Nephron progenitor cell (in vitro differentiated cells): ENCODE data around the gene ELMOD2.

Experiments used
- DNase-seq: peaks from one replicate; pipeline ENCODE4 v3.0.0; 2021
- H3K27ac Mint-ChIP-seq: 2 replicates; pipeline ENCODE4 v1.8.0; 2021; ENCODE audit warnings: mild to moderate bottlenecking, moderate library complexity, mixed read lengths
- H3K27me3 Mint-ChIP-seq: 2 replicates; pipeline ENCODE4 v1.8.0; 2021; ENCODE audit warnings: mild to moderate bottlenecking, low read depth, mixed read lengths; ENCODE audit not compliant: poor library complexity
- H3K36me3 Mint-ChIP-seq: 2 replicates; pipeline ENCODE4 v1.8.0; 2021; ENCODE audit warnings: low read depth, mixed read lengths
- H3K4me1 Mint-ChIP-seq: 2 replicates; pipeline ENCODE4 v1.8.0; 2021; ENCODE audit warnings: mixed read lengths
- H3K4me3 Mint-ChIP-seq: 2 replicates; pipeline ENCODE4 v1.8.0; 2021; ENCODE audit warnings: mild to moderate bottlenecking, moderate library complexity, mixed read lengths
- H3K9me3 Mint-ChIP-seq: 2 replicates; pipeline ENCODE4 v1.8.0; 2021; ENCODE audit warnings: mild to moderate bottlenecking, moderate library complexity, mixed read lengths
- TF ChIP-seq, protein P1 (sequence below): fragments of 200-600 bp; sonication (generic); IDR thresholded peaks from 2 replicates; pipeline ENCODE4 v1.5.0; 2021; ENCODE audit warnings: antibody characterized with exemption

The ELMOD2 gene

DNA sequence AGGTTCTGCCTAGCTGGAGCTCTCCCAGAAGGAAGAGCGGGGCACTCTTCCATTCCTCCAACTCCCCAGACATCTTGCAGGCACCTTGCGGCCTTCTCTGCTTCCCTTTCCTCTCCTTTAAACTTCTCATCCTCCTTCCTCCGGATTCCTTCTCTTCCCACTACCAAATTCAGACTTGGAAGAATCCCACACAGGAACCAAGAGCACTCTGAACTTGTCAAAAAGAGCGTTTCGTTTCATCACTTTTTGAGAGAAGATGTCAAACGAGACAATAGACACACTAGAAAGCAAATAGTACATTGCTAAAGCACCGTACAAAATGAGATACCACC, 45.3 kb downstream of the ELMOD2 start:
- Mint-ChIP-seq H3K36me3 (no peaks in the 10 kb centered on the region), H3K4me1 (peaks cover 15% of the 10 kb centered on the region), H3K27me3 (no peaks in the 10 kb centered on the region), H3K4me3 (peak overlapping the region; percentile 83), H3K9me3 (peaks cover 23% of the 10 kb centered on the region), H3K27ac (no peak overlapping the region)
- TF ChIP-seq, protein P1, sequence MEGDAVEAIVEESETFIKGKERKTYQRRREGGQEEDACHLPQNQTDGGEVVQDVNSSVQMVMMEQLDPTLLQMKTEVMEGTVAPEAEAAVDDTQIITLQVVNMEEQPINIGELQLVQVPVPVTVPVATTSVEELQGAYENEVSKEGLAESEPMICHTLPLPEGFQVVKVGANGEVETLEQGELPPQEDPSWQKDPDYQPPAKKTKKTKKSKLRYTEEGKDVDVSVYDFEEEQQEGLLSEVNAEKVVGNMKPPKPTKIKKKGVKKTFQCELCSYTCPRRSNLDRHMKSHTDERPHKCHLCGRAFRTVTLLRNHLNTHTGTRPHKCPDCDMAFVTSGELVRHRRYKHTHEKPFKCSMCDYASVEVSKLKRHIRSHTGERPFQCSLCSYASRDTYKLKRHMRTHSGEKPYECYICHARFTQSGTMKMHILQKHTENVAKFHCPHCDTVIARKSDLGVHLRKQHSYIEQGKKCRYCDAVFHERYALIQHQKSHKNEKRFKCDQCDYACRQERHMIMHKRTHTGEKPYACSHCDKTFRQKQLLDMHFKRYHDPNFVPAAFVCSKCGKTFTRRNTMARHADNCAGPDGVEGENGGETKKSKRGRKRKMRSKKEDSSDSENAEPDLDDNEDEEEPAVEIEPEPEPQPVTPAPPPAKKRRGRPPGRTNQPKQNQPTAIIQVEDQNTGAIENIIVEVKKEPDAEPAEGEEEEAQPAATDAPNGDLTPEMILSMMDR, result no peak
- no peak for DNase-seq

DNA sequence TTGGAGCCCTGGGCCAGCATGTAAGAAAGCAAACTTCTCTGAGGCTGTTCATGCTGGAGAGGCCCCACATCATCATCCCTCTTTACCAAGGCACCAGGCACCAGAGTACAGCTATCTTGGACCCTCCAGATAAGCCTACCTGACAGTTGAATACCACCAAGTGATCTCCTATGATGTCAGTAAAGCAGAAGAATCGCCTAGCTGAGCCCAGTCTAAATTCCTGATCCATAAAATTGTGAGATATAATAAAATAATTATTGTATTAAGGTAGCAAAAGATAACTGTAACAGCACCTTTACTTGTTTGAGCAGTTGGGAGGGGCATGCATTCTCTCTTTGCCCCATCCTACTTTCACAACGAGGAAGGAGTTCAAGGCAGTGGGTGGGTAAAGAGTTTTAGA, 47.7 kb downstream of the ELMOD2 start:
- H3K9me3 Mint-ChIP-seq, result peaks cover 23% of the 10 kb centered on the region
- H3K36me3 Mint-ChIP-seq, result no peaks in the 10 kb centered on the region
- DNase-seq, result no peak
- H3K27ac Mint-ChIP-seq, result no peak overlapping the region
- H3K4me1 Mint-ChIP-seq, result peaks cover 15% of the 10 kb centered on the region
- TF ChIP-seq, protein P1, result no peak
- no peak overlapping the region for H3K4me3 Mint-ChIP-seq
- peaks cover 14% of the 10 kb centered on the region for H3K27me3 Mint-ChIP-seq

- H3K27me3 Mint-ChIP-seq, result peaks cover 49% of the 10 kb centered on the region
These were observed 51.5 kb downstream of the ELMOD2 start for GRCh38 chr4:140575489-140575888.

GRCh38 chr4:140579278-140579677, 55.3 kb downstream of the ELMOD2 start:
- Mint-ChIP-seq H3K4me1 (no peaks in the 10 kb centered on the region), H3K36me3 (no peaks in the 10 kb centered on the region), H3K27me3 (peaks cover 56% of the 10 kb centered on the region), H3K27ac (no peak overlapping the region), H3K9me3 (no peaks in the 10 kb centered on the region), H3K4me3 (no peak overlapping the region)
- no peak for DNase-seq
- TF ChIP-seq, protein P1, result no peak

More at GRCh38 chr4:140575489-140575888, 51.5 kb downstream of the ELMOD2 start:
- H3K4me3 Mint-ChIP-seq, result no peak overlapping the region
- no peak overlapping the region for H3K27ac Mint-ChIP-seq
- TF ChIP-seq, protein P1, result no peak
- H3K9me3 Mint-ChIP-seq, result peaks cover 18% of the 10 kb centered on the region
- no peaks in the 10 kb centered on the region for H3K4me1 Mint-ChIP-seq
- H3K36me3 Mint-ChIP-seq, result no peaks in the 10 kb centered on the region
- DNase-seq, result no peak

DNA sequence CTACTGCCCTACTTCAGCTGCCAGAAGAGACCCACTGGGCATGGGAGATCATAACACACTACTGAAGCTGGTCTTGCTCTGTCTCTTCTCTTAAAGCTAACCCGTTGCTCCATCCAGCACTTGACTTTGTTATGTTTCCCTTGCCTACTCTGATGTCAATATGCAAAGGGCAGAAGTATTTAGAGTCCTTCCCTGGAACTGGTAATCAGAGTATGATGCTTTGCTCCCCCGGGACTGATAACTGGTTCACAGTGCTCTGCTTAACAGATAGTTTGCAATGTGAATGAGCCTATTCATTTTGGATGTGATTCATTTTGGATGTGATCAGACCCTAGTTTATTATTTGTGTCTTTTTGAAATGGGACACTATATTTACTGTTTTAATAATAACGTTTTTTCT, 57.1 kb downstream of the ELMOD2 start:
- no peak for DNase-seq
- TF ChIP-seq, protein P1, result no peak
- Mint-ChIP-seq H3K27ac (no peak overlapping the region), H3K9me3 (no peaks in the 10 kb centered on the region), H3K36me3 (no peaks in the 10 kb centered on the region), H3K4me1 (no peaks in the 10 kb centered on the region), H3K27me3 (peaks cover 51% of the 10 kb centered on the region), H3K4me3 (no peak overlapping the region)

DNA sequence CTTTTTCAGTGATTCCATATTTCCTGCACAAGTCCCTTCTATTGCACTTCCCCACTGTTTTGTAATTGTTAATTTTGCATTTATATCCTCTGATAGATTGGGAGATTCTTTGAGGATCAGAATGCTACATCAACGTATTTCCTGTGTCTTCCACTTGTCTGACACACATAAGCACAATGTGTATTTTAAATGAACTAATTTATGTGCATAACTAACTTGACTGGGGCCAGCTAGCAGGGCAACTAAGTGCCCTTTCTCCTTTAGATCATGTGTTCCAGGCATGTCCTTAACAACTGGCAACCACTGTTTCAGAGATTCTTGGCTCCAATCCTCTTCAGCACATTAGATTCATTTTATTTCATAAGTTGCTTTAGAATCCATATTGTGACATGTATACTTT, 60.5 kb downstream of the ELMOD2 start:
- H3K4me3 Mint-ChIP-seq, result no peak overlapping the region
- no peaks in the 10 kb centered on the region for H3K9me3 Mint-ChIP-seq
- DNase-seq, result no peak
- TF ChIP-seq, protein P1, result no peak
- peaks cover 27% of the 10 kb centered on the region for H3K27me3 Mint-ChIP-seq
- H3K36me3 Mint-ChIP-seq, result no peaks in the 10 kb centered on the region
- no peaks in the 10 kb centered on the region for H3K4me1 Mint-ChIP-seq
- H3K27ac Mint-ChIP-seq, result no peak overlapping the region
